HUDEP-2 (cell line): ENCODE data around the gene ODAPH.
A peak's percentile ranks its signal among the peaks of the same experiment; 100 is the strongest.
"Not testable (repeated sequence)": the region's sequence is repeated elsewhere in the genome, so short reads cannot be mapped to it uniquely, and the experiment has no call there.

Experiments
- DNase-seq, 76 experiments: peaks; one replicate each; lab custom pipeline; 2025; ENCODE audit not compliant: unreplicated experiment in 76 of 76; lab: John Stamatoyannopoulos, UW

Gene ODAPH

GRCh38 chr4:75555294-75556164, at the start of gene ODAPH:
Gene ODAPH, plus strand, starts transcription at chr4:75556066. Its CDS starts 17 bp downstream, at chr4:75556083.
- no peak for DNase-seq

GRCh38 chr4:75509592-75509991, 46.3 kb upstream of the ODAPH start:
- peak in 8 of 76 experiments; percentile 0 to 36 (median 8) for DNase-seq

- no peak for DNase-seq
These were observed 44.0 kb upstream of the ODAPH start for GRCh38 chr4:75511841-75512240.

GRCh38 chr4:75512386-75513211, 43.3 kb upstream of the ODAPH start:
- peak in 55 of 76 experiments; percentile 0 to 71 (median 20) for DNase-seq

GRCh38 chr4:75513526-75514130, 42.2 kb upstream of the ODAPH start:
- no peak for DNase-seq

GRCh38 chr4:75514131-75514948, 41.5 kb upstream of the ODAPH start, which contains the start of the genes RCHY1 and THAP6:
Gene RCHY1, minus strand, starts transcription at chr4:75514403. Its CDS starts 117 bp downstream, at chr4:75514286.
Gene THAP6, plus strand, starts transcription at chr4:75514473. Its CDS starts 980 bp downstream, at chr4:75515453.
- peak in 75 of 76 experiments; percentile 13 to 93 (median 86) for DNase-seq

- no peak for DNase-seq
These were observed 40.8 kb upstream of the ODAPH start for GRCh38 chr4:75514949-75515612.

- no peak for DNase-seq
These were observed 39.7 kb upstream of the ODAPH start for GRCh38 chr4:75516144-75516543.

GRCh38 chr4:75519452-75519851, 36.4 kb upstream of the ODAPH start:
- DNase-seq, result not testable (repeated sequence)

- no peak for DNase-seq
These were observed 30.8 kb upstream of the ODAPH start for GRCh38 chr4:75525086-75525485.

GRCh38 chr4:75525910-75526309, 30.0 kb upstream of the ODAPH start:
- no peak for DNase-seq

GRCh38 chr4:75527482-75527881, 28.4 kb upstream of the ODAPH start:
- DNase-seq, result no peak

GRCh38 chr4:75530556-75531322, 25.1 kb upstream of the ODAPH start:
- no peak for DNase-seq

GRCh38 chr4:75531536-75532143, 24.2 kb upstream of the ODAPH start:
- DNase-seq, result not testable (repeated sequence)

GRCh38 chr4:75533339-75533887, 22.5 kb upstream of the ODAPH start:
- DNase-seq, result not testable (repeated sequence)

GRCh38 chr4:75533926-75534325, 21.9 kb upstream of the ODAPH start:
- not testable (repeated sequence) for DNase-seq

- not testable (repeated sequence) for DNase-seq
These were observed 18.6 kb upstream of the ODAPH start for GRCh38 chr4:75537308-75537707.

- DNase-seq, result no peak
These were observed 13.0 kb upstream of the ODAPH start for GRCh38 chr4:75542824-75543223.
